Spleen (tissue), 7 donors: ENCODE results near the gene GLRA3.

Experiments used
- CTCF ChIP-seq, 11 experiments: fragments of 200-600 bp in 7 of 11; fragments of 450-650 bp in 4 of 11; sonication (generic) in 4 of 11; IDR thresholded peaks in 8 of 11; conservative IDR thresholded peaks in 3 of 11; 1 replicate in 7 of 11; 2 replicates in 4 of 11; pipeline versions ENCODE4 v1.4.0 to v1.8.0; 2016 to 2021; ENCODE audit warnings: antibody characterized with exemption in 11 of 11, inconsistent platforms in 4 of 11, mild to moderate bottlenecking in 1 of 11
- POLR2A ChIP-seq, 3 donors: fragments of 450-650 bp; IDR thresholded peaks; one replicate each; pipeline ENCODE4 v1.5.1; 2017; ENCODE audit warnings: antibody characterized with exemption in 3 of 3, mild to moderate bottlenecking in 1 of 3
- donor health status: DM: no; HTN: no; CAD: no; lungs with moderate emphysema.
- donor health status: DM: no; HTN: no; CAD: no.
- donor health status: DM: no; HTN: no; CAD: no.

GRCh38 chr4:174627473-174627872 lies 201.6 kb downstream of the GLRA3 start:
- TF ChIP-seq CTCF (IDR thresholded peaks at IDR 0.05 in 8 of 11, conservative IDR thresholded peaks at IDR 0.05 in 3 of 11) (no peak), POLR2A (IDR thresholded peaks at IDR 0.05) (no peak)
